ENCODE results near the gene B4GALNT2.

Gene B4GALNT2

DNA sequence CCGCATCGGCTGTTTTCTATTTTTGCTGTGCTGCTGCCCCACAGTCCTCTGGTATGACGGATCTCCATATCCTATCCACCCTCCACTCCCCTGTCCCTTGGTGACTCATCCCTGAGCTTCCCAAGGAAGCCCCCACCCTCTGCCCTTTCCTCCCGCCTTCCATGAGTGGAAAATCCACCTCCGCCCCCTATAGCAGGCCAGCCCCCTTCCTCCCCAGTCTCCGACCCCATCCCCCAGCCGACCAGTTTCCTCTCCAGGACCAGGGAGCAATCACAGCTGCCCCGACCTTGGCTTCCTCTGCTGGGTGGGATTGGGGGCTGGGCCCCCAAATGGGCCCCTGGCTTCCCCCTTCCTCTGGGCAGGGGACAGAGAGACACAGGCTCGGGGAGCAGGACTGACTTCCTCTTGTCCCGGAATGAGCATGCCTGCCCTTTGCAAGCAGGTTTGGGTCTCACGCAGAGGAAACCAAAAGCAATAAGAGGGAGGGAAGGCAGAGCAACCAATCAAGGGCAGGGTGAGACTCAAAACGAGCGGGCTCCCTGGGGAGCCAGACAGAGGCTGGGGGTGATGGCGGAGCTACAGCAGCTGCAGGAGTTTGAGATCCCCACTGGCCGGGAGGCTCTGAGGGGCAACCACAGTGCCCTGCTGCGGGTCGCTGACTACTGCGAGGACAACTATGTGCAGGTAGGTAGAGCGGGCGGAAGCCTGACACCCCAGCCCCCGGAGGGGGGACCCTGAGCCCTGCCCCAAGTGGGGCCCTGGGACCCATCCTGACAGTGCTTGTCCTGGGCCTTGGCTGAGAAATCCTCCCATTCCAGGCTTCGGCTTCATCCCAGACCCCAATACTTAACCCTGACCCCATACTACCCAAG is 77.8 kb downstream of the B4GALNT2 start, which contains the start of the genes ABI3 and GNGT2:
ABI3 (plus strand) TSS at position 550 of the 872 bp plus-strand sequence; CDS start at position 568, 18 bp downstream.
GNGT2 (minus strand) TSS at position 417 of the 872 bp plus-strand sequence. CDS start 3,152 bp downstream, outside the sequence.
- DNase-seq (ENCODE audit: low spot score): peak; percentile 92

DNA sequence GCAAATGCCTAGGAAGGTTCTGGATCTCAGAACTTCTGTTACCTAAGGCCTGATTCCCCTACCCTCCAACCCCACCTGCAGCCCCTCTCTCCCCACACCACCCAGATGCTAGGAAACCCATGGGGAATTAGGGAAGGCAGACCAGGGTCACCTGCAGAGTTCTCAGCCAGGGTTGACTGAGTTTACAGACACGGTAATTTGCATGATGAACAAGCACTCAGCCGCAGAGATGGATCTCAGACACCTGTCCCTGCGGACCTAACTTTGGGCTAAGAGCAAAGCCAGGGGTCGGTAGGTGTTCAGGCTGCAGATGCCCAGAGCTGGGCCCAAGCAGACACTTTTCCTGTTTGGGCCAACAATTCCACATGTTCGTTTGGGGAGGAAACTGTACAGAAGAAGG is 80.8 kb downstream of the B4GALNT2 start:
- peak; percentile 75 for DNase-seq (ENCODE audit: low spot score)

DNA sequence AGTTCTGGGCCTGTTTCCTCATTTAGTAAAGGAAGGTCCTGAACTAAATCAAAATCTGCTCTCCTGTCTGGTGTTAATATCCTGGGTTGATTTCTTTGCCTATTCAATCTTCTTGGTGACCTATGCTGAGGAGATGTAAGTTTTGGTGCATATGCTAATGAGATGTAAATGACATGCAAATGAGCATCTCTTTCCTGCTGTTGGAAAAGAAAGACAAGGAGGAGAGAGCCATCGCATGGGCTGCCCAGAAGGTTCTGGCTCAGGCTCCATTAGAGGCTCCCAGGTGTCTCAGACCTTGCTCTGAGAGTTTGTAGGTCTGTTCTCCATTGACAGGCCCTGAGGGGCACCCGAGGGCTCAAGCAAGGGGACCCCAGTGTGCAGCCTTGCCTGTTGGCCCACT is 81.3 kb downstream of the B4GALNT2 start:
- no peak for DNase-seq (ENCODE audit: low spot score)

DNA sequence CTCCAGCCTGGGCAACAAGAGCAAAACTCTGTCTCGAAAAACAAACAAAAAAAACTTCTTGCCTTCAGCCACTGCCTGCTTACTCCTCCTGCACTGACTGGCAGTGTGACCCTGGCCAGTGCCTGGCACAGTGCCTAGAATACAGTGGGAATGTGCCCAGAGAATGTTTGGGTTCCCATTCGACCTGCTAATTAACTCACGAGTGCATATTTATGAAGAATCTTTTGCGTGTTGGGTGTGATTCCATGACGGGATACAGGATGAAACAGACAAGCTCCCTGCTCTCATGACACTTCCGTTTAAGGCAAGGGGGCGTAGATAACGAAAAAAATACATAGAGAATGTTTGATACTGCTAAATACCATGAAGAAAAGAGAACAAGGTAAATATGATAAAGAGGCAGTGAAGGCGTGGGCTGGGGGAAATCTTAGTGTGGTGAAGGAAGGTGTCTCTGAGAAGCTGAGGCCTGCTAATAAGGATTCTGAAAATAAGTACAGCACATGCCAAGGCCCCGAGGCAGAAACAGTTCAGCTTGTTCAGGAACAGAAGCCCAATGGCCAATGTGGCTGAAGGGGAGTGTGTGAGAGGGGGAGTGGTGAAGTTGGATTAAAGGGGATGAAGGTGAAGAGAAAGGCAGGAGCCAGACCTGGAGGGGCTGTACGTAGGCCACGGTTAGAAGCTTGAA is 82.2 kb downstream of the B4GALNT2 start:
- no peak for DNase-seq (ENCODE audit: low spot score)

DNA sequence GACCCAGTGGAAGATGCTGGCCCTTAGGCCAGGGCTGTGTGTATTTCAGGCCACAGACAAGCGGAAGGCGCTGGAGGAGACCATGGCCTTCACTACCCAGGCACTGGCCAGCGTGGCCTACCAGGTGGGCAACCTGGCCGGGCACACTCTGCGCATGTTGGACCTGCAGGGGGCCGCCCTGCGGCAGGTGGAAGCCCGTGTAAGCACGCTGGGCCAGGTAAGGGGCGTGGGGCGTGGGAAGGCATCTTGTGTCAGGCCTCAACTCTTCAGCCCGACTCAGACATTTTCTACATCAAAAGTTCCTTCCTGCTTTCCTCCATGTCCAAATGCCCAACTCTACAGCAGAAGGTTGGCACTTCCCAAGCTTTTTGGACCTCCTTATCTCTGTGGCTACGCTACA is 83.9 kb downstream of the B4GALNT2 start:
- no peak for DNase-seq (ENCODE audit: low spot score)

DNA sequence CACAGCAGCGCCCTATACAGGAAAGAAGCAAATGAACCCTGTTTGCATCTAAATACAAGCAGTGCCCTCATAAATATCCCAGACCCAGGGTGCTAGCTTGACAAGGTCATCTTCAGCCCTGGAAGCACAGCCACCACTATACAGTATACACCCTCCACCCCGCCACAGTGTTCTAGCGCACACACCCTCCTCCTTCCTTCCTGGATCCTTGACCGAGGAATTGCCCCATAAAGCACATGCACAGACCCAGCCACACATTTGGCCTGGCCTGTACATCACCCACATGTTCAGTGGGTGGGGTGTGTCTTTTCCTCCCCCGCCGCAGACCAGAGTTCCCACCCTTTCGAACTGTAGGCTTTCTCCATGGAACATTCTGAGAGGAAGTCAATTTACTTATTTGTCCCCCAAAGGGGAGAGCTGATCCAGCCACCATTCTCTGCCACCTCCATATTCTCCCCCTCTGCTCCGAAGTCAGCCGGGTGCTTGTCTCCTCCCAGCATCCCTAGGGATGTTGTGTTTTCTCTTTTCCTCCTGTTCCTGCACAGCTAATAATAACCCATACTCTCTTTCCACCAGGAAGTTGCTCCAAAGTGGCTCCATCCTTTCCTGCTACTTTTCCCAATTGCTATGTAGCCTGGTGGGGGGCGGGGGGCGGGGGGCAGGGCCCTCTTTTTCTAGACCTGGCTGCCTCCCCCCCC is 84.5 kb downstream of the B4GALNT2 start:
- no peak for DNase-seq (ENCODE audit: low spot score)

DNA sequence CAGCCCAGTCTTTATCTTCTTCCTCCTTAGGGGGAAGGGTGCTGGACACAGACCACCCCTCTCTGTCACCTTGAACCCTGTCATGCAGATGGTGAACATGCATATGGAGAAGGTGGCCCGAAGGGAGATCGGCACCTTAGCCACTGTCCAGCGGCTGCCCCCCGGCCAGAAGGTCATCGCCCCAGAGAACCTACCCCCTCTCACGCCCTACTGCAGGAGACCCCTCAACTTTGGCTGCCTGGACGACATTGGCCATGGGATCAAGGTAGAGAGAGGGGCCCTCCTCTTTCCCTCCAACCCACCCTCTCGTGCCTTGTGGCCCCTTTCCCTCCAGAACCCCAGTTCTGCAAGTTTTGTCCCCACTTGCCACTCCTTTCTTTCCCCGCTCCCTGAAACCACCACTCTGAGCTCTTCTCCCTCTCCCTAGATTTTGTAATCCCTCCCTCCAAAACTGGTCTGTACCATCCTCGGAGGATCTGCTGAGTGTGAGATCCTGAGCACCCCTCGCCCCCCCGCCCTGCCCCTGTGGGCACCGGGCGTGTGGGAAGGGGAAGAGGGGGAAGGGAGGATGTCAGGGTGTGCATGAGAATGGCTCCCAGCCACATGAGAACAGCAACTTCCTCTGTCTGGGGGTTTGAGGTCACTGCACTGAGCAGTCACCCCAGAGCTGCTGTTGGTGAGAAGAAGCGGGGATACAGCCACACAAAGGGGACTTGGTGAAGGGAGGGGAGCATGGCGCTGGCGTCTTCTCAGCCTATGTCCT is 85.3 kb downstream of the B4GALNT2 start:
- DNase-seq (ENCODE audit: low spot score): peak; percentile 70

DNA sequence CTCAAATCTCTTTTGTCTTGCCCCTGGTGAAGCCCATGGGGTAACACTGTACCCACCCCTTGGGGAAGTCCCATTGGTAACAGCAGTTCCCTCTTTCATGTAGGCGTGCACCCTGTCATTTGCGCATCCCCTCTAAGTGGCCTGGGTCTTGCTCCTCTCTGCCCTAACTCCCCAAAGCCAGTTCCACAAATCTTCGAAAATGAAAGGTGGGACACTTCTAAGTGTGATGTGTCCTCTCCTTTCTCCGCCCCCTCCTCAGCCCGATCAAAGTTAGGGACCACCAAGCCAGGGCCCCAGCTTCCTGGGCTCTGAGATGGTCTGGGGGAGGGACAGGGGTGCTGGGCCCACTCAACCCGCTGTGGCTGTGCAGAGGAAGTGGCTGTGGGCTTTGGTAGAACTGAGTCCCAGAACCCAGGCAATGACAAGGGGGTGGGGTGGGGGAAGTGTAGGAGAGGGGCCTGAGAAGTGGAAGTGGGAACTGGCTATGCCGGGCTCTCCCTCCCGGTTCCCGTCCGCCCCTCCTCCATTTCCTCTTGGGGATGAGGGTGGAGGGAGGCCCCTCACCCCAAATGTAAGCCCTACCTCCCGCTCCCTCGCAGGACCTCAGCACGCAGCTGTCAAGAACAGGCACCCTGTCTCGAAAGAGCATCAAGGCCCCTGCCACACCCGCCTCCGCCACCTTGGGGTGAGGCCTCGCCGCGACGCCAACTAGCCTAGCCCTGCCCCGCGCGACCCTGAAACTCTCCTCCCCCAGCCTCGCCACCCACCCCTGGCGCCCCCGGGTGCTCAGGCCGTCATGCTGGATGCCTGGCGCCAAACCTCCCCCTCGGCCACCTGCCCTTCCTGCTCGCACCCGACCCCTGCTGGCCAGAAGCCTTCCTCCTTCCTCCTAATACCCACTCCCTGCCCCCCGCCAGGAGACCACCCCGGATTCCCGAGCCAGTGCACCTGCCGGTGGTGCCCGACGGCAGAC is 86.7 kb downstream of the B4GALNT2 start:
- peak; percentile 77 for DNase-seq (ENCODE audit: low spot score)

DNA sequence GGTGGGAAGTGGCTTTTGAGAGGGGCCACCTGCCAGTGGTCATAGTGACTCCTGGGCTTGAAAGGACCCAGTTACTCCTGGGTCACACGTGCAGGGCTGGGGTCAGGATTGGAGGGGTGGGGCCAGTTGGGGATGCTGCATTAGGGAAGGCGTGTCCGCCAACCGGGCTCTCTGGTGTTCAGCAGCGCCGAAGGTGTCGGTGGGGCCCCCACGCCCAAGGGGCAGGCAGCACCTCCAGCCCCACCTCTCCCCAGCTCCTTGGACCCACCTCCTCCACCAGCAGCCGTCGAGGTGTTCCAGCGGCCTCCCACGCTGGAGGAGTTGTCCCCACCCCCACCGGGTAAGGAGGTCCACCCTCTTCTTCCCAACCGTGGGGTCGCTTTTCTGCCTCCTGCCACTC is 87.4 kb downstream of the B4GALNT2 start:
- DNase-seq (ENCODE audit: low spot score): no peak

DNA sequence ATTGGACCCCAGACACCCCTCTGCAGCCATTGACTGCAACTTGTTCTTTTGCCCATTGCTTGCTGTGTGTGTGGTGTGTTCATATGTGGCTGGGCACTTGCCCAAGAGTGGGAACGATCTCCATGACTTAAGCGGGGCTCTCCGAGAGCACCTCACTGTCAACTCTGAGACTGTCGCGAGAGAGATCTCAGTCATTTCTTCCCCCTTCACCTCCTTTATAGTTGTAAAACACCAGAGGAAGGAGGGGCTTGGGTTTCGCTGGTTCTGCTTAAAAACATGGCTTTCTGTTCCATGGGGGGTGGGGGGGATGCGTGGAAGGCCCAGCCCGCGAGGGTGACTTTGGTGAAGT is 90.6 kb downstream of the B4GALNT2 start:
- no peak for DNase-seq (ENCODE audit: low spot score)

DNA sequence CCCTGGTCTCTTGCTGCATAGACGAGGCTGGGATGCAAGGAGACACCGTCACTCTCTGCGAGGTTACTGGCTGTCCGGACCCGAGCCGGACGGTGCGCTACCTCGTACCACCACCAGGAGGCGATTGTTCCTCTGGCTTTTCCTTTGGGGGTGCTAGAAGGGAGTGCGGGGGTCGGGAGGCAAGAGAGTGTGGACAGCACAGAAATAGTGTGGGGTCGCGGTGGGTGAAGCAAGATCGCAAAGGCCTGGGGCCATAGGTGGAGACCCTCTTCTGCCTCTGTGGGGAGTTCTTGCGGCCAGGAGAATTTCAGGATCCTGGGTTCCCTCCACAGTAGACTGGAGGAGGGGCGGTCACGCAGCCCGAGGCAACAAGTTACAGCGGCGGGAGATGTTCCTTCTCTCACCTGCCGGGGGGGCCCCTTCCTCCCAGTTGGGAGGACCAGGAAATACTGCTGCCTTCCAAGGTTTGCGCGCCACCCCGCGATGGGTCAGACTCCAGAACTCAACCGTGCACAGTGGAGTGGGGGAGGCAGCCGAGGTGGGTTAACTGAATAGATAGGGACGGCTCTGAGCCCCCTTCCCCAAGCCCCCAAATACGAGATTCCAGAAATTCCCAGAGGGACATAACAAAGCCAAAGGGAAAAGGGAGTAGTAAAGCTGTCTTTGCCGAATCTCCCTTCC is 91.1 kb downstream of the B4GALNT2 start:
- DNase-seq (ENCODE audit: low spot score): peak; percentile 73

DNA sequence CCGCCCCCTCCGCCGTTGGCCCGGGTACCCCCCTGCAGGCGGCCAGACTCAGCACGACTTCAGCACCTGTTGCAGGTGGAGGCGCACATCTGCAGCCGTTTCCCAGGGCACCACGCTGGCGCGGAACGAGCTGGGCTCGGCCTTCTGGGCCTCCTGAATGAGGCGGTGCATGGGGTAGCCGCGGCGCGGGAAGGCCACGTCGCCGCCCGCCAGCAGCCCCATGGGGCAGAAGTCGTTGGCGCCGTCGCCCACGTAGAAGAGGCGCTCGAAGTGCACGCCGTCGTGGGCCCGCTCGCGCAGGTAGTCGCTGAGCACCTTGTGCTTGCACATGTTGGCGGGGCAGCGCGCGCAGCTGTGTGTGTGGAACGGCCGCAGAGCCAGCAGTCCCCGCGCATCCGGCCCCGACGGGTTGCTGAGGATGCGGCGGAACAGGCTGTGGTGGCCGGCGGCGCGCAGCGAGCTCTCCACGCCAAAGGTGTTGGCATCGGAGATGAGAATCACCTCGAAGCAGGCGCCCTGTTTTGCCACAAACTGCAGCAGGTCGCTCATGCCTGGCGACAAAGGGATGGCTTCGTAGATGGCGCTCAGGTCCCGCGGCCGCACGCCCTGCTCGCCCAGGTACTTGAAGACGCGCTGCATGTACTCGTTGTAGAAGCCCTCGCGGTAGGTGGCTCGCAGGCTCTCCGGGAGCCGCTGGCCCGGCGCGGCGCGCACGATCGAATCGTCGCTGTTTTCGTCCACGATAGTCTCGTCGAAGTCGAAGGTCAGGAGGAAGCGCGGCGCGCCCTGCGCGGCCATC is 91.8 kb downstream of the B4GALNT2 start:
- peak; percentile 67 for DNase-seq (ENCODE audit: low spot score)

DNA sequence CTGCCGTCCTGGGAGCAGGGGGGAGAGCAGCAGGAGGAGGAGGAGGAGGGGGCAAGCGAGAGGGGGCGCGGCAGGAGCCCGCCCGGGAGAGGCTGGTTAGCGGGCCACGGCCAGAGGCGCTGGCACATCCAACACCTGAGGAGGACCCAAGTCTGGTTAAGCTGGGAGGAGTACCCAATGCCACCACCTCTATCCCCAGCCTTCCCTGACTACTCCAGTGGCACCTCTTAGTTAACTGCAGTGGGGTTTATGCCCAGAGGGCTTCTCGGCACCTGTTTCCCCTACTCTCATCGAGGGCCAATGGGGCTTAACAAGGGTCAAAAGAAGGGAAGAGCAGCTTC is 92.4 kb downstream of the B4GALNT2 start:
- no peak for DNase-seq (ENCODE audit: low spot score)

DNA sequence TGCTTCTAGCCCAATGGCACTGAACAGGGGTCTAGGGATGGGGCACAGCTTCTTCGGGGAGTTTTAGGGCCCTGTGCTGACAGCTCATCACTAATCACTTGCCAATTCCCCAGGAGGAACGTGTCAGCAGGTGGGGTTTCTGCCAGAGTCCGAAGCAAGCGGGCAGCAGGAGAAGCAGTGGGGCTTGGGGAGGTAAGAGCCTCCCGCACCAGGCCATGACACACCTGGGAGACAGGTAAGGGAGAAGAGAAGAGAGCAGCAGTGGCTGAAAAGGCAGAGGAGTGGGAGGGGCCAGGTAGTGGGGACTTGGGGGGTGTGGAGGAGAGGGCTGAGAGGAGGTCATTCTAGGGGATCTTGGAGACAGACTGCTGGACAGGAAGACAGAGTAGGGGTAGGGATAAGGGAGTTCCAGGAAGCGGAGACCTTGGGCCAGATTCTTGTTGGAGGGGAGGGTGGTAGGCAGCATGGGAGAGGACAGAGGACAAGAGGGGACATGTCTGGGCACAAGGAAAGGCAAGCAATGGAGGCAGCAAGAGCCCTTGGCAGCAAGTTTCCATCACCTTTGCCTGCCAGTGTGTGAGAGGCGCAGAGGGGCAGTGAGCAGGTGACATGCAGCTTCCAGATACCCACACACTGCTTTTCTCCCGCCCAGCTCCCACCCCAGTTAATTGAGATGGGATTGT is 93.1 kb downstream of the B4GALNT2 start:
- no peak for DNase-seq (ENCODE audit: low spot score)
